ENCODE data around the gene DBH.
"Not testable (repeated sequence)": the region's sequence is repeated elsewhere in the genome, so short reads cannot be mapped to it uniquely, and the experiment has no call there.

The DBH gene

GRCh38 chr9:133661846-133662540 lies 25.8 kb downstream of the DBH start:
- H3K4me3 ChIP-seq (ENCODE audit: low read depth, low read length), result no peak overlapping the region

- H3K4me3 ChIP-seq (ENCODE audit: low read depth, low read length), result no peak overlapping the region
Observed at GRCh38 chr9:133664173-133665050, 28.2 kb downstream of the DBH start.

GRCh38 chr9:133665096-133665495 lies 28.9 kb downstream of the DBH start:
- no peak overlapping the region for H3K4me3 ChIP-seq (ENCODE audit: low read depth, low read length)

DNA sequence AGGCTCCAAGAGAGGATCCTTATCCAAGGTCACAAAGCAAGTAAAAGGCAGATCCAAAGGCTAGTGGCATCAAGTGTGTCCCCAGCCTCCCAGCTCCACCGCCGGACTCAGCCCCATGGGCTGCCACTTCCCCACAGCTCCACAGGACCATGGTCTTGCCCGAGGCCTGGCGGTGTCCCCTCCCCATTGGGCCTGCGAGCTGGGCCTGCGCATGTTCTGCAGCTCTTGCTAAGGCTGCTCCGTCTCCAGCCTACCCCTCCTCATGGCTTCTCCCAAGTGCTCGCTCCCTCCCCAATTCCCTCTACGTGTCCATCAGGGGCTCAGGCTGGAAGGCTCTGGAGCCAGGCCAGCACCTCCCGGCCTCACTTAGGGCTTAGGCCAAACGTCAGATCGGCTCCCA lies 29.4 kb downstream of the DBH start:
- no peak overlapping the region for H3K4me3 ChIP-seq (ENCODE audit: low read depth, low read length)

- no peak overlapping the region for H3K4me3 ChIP-seq (ENCODE audit: low read depth, low read length)
Observed at GRCh38 chr9:133666387-133666786, 30.2 kb downstream of the DBH start.

DNA sequence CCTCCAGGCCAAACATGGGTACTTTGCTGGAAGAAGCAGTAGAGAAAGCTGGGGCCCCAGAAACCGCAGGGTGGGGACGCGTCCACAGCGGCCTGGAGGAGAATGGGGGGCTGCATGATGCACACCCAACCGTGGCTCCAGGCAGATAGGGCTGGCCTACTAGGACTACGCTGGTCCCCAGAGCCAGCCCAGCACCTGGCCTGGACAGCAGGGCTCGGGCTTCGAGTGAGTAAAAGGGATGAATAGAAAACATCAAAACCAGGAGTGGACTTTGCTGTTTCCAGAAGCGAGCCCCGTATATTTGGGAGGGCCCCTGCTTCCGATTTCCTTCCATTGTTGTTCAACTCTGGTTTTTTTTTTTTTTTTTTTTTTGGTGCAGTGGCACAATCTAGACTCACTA lies 30.7 kb downstream of the DBH start:
- H3K4me3 ChIP-seq (ENCODE audit: low read depth, low read length), result no peak overlapping the region

DNA sequence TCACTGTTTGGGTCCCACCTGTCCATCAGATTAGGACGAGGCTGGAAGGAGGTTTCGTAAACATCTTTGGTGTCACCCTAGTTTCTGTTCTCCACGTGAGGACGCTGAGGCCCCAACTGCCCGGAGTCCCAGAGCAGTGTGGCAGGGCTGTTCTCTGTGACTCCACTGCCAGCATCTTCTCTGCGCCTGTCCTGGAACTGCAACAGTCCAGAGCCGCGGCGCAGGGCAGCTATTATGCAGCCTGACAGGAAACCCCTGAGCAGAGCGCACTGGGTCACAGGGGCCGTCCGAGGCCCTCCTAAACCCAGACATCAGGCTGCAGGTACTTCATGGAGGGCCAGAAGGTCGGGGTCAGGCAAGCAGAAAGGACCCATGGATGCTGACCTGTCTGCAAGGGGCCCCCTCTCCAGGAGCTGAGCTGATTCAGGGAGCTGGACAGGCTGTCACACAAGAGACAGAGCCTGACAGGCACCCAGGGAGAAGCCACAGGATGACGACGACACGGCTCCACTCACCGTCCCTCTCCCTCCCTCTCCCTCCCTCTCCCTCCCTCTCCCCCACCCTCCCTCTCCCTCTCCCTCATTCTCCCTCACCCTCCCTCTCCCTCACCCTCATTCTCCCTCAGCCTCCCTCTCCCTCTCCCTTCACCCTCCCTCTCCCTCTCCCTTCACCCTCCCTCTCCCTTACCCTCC lies 31.7 kb downstream of the DBH start:
- no peak overlapping the region for H3K4me3 ChIP-seq (ENCODE audit: low read depth, low read length)

DNA sequence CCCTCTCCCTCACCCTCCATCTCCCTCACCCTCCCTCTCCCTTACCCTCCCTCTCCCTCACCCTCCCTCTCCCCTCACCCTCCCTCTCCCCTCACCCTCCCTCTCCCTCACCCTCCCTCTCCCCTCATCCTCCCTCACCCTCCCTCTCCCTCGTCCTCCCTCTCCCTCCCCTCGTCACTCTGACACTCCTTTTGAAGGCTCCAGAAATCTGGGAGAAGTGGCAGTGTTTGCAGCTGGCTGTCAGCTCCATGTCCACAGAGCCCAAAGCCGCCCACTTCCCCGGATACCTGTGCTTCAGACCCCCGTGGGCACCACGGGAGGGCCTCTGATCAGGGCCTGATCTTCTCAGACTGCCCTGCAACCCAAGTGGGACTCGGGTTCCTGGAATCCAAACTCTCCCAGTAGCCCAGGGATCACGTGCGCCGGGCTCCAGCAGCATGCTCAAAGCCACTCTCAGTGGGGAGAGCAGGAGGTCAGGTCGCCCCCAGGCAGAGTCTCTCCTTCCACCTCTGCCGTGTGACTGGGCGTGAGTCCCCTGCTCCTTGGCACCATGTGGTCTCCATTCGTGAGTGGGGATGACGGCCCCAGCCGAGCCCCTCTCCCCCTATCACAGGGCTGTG lies 33.1 kb downstream of the DBH start:
- H3K4me3 ChIP-seq (ENCODE audit: low read depth, low read length), result no peak overlapping the region

- H3K4me3 ChIP-seq (ENCODE audit: low read depth, low read length), result no peak overlapping the region
Observed at GRCh38 chr9:133670466-133670865, 34.3 kb downstream of the DBH start.

DNA sequence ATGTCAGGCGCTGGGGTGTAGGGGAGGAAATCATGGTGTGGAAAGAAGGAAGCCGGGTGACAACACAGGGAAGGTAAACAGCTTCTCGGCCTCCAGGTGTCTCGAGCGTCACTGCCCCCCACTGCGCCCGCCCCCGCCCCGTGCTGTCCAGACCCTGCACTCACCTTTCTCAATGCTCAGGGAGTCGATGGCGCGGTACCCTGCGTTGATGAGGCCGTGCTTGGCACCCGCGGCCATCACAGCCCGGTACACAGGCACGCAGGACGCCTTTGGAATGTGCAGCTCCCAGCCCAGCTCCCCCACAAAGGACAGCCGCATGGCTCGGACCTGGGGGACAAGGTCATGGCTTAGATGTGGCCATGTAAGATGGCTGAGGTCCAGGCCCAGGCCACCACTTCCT lies 35.2 kb downstream of the DBH start:
- no peak overlapping the region for H3K4me3 ChIP-seq (ENCODE audit: low read depth, low read length)

GRCh38 chr9:133672503-133673257 lies 36.5 kb downstream of the DBH start:
- no peak overlapping the region for H3K4me3 ChIP-seq (ENCODE audit: low read depth, low read length)

- H3K4me3 ChIP-seq (ENCODE audit: low read depth, low read length), result no peak overlapping the region
Observed at GRCh38 chr9:133673258-133673655, 37.1 kb downstream of the DBH start.

DNA sequence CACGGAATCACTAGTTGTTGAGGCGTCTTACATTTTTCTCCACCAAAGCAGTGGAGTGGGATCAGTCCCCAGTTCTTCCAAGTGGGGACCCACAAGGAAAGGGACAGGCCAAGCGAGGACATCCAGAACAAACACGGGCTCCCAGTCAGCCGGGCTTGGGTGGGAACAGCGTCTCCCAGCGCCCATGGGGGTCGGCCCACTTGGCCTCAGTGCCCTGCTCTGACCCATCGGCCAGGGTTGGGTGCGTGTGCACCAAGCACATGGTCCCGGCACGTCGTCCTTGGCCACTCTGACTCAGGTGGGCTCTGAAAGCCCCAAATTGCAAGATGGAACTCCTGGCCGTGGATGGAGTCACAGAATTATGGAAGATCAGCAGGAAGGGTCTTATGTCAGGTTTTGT lies 37.9 kb downstream of the DBH start:
- H3K4me3 ChIP-seq (ENCODE audit: low read depth, low read length), result no peak overlapping the region

DNA sequence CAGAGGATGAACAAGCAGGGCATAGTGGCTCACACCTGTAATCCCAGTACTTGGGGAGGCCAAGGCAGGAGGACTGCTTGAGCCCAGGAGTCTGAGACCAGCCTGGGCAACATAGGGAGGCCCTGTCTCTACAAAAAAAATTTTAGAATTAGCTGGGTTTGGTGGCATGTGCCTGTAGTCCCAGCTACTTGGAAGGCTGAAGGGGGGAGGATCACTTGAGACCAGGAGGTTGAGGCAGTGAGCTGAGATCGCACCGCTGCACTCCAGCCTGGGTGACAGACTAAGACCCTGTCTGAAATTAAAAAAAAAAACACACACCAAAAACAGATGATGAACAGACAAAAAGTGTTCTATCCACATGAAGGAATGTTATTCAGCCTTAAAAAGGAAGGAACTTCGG lies 39.6 kb downstream of the DBH start:
- H3K4me3 ChIP-seq (ENCODE audit: low read depth, low read length), result not testable (repeated sequence)

GRCh38 chr9:133676450-133676849 lies 40.3 kb downstream of the DBH start:
- H3K4me3 ChIP-seq (ENCODE audit: low read depth, low read length), result no peak overlapping the region

- H3K4me3 ChIP-seq (ENCODE audit: low read depth, low read length), result no peak overlapping the region
Observed at GRCh38 chr9:133677126-133678010, 41.2 kb downstream of the DBH start.

- no peak overlapping the region for H3K4me3 ChIP-seq (ENCODE audit: low read depth, low read length)
Observed at GRCh38 chr9:133679056-133679455, 42.9 kb downstream of the DBH start.

- H3K4me3 ChIP-seq (ENCODE audit: low read depth, low read length), result no peak overlapping the region
Observed at GRCh38 chr9:133679466-133680061, 43.4 kb downstream of the DBH start.

- no peak overlapping the region for H3K4me3 ChIP-seq (ENCODE audit: low read depth, low read length)
Observed at GRCh38 chr9:133680250-133680975, 44.2 kb downstream of the DBH start.
